Epidermal melanocyte (primary cell): ENCODE measurements around the gene ZNF500.
"Not testable (repeated sequence)": the region's sequence is repeated elsewhere in the genome, so short reads cannot be mapped to it uniquely, and the experiment has no call there.

Source experiments
- DNase-seq: peaks from one replicate; pipeline ENCODE4 v3.0.0; 2011; ENCODE audit warnings: low spot score; ENCODE audit not compliant: insufficient read length

ZNF500 gene

GRCh38 chr16:4796982-4797804 is 30.2 kb upstream of the ZNF500 start:
- DNase-seq, result no peak

DNA sequence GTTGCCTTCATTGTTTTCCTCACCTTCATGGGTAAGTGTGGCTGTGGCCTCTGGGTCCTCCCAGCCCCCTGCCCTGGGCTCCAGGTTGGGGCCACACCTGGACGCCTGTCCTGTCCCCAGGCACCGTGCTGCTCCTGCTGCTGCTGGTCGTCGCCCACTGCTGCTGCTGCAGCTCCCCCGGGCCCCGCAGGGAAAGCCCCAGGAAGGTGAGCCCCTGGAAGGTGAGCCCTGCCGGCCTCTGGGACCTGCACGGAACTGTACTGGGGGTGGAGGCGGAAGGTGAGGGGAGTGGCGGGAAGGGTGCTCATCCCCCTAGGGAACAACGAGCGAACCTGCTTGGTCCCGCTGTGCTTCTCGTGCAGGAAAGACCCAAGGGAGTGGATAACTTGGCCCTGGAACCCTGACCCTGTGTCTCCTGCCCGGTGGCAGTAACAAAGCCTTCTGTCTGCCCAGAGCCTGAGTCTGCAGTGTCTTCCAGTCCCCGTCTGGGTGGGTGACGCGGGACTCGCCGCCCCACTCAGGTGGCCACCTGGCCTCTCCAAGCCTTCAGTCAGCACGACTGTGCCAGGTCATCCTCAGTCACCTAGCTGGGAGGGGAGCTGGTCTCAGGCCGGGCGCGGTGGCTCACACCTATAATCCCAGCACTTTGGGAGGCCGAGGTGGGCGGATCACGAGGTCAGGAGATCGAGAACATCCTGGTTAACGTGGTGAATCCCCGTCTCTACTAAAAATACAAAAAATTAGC is 29.0 kb upstream of the ZNF500 start:
- DNase-seq, result no peak

DNA sequence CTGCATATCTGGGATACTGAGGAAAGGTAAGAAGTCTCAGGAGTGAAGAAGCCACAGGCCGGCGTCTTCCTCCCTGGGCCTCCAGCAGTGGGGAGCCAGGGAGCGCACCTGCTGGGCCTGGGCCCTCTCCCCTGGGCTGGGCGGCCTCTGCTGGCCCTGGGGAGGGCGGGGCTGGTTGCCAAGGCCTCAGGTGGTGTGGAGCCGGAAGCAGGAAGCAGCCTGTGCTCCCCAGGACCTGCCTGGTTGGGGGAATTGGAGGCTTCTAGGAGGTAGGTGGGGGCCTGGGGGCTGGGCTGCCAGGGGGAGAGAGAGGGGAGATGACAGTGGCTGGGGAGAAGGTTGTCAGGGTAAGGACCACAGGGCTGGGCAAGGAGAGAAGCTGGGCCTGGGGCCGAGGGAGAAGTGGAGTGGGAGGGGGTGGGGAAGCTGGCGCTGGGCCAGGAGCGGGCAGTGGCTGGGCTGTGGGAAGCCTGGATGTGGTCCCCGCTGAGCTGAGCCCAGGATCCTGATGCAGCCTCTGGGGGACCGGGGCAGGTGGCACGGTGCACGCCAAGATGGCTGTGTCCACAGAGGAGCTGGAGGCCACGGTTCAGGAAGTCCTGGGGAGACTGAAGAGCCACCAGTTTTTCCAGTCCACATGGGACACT is 28.3 kb upstream of the ZNF500 start, which contains the start of gene SMIM22:
SMIM22 (plus strand) TSS at position 189 of the 647 bp plus-strand sequence; CDS start at position 555, 366 bp downstream.
- DNase-seq, result no peak

- DNase-seq, result no peak
These were observed 26.1 kb upstream of the ZNF500 start for GRCh38 chr16:4792951-4793513.

- DNase-seq, result no peak
These were observed 23.9 kb upstream of the ZNF500 start for GRCh38 chr16:4790871-4791270.

- DNase-seq, result no peak
These were observed 23.3 kb upstream of the ZNF500 start for GRCh38 chr16:4790261-4790660.

- no peak for DNase-seq
These were observed 21.9 kb upstream of the ZNF500 start for GRCh38 chr16:4788910-4789309.

DNA sequence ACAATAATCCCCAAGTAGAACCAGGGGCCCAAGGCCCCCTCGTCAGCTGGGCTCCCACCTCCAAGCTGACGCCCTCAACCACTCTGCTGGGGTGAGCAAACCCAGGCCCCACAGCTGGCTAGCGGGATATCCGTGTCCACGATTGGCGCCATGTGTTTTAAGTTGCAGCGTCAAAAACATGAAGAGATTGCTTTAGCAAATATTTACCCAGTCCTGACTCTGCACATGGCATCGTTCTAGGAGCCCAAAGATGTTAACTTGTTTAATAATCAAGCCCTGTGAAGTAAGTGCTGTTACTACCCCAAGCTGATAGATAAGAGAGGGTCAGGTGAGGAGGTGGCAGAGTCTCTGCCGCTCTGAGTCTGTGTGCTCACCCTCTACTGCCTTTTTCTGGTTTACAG is 21.5 kb upstream of the ZNF500 start:
- no peak for DNase-seq

DNA sequence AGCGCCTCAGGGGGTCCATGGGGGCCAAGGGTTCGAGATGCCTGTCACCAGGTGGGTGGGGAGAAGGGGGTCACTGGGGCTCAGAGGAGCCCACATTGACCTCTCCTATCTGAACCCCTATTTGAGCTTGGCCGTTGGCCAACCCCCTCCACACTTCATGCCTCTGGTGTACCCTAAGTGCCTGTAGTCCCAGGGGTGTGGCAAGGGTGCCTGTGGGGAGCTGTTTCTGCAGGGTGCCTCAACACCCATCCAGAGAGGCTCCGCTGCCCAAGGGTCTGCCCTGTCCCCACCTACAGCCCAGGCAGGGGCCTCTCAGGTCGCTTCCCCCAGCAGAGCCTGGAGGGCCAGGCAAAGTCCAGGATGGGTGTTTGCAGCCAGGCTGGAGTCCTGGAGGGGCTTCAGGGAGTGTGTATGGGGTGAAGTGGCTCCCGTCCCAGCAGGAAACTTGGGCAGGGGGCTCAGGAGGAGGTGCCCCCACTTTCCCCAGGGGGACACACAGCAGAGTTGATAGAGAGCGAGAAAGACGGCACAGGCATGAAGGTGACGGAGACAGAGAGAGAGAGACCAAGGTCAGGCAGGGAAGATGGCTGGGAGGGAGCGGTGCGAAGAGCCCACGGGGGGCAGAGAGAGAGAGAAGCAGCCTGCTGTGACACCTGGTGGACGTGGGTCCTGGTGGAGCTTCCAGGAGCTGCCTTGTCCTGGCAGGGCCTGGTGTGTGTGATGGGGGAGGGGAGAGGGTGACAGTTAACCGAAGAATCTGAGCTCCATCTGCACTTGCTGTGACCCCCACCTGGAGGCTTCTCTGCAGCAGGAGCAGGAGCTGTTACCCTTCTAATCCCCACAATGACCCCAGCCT is 20.9 kb upstream of the ZNF500 start, which contains the start of gene SEPTIN12:
SEPTIN12 (minus strand) TSS at position 719 of the 856 bp plus-strand sequence; CDS start at position 19, 700 bp downstream.
- no peak for DNase-seq

- DNase-seq, result no peak
These were observed 20.1 kb upstream of the ZNF500 start for GRCh38 chr16:4787068-4787467.

GRCh38 chr16:4785758-4786433 is 18.9 kb upstream of the ZNF500 start:
- DNase-seq, result no peak

DNA sequence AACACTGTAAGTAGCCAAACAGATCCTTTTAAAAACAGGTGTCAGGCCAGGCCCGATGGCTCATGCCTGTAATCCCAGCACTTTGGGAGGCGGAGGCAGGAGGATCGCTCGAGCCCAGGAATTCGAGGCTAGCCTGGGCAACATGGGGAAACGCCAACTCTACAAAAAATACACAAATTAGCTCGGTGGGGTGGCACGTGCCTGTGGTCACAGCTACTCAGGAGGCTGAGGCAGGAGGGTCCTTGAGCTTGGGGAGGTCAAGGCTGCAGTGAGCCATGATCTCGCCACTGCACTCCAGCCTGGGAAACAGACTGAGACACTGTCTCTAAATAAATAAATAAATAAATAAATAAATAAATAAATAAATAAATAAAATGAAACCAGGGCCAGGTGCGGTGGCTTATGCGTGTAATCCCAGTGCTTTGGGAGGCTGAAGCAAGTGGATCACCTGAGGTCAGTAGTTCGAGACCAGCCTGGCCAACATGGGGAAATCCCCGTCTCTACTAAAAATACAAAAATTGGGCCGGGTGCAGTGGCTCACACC is 17.6 kb upstream of the ZNF500 start:
- not testable (repeated sequence) for DNase-seq

DNA sequence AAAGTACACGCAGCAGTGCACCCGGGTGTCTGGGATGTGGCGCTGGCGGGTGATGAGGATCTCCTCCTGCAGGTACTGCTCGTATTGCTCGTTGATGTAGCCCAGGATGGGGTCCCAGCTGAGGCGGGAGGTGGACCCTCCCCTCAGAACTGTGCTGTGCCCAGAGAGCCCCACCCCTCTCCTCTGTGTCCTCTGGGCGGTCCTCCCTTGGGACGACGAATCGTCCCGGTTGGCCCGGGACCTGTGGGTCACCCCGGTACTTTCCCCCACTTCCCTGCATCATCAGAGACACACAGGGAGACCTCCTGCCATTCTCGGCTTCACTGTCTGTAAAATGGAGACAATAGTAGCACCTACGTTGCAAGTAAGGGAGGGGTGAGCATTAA is 17.0 kb upstream of the ZNF500 start:
- DNase-seq, result no peak

- no peak for DNase-seq
These were observed 16.4 kb upstream of the ZNF500 start for GRCh38 chr16:4783251-4783950.

- DNase-seq, result no peak
These were observed 13.3 kb upstream of the ZNF500 start for GRCh38 chr16:4780235-4780634.

GRCh38 chr16:4778050-4778392 is 11.1 kb upstream of the ZNF500 start:
- DNase-seq, result no peak

GRCh38 chr16:4777339-4778049 is 10.5 kb upstream of the ZNF500 start:
- DNase-seq, result no peak

DNA sequence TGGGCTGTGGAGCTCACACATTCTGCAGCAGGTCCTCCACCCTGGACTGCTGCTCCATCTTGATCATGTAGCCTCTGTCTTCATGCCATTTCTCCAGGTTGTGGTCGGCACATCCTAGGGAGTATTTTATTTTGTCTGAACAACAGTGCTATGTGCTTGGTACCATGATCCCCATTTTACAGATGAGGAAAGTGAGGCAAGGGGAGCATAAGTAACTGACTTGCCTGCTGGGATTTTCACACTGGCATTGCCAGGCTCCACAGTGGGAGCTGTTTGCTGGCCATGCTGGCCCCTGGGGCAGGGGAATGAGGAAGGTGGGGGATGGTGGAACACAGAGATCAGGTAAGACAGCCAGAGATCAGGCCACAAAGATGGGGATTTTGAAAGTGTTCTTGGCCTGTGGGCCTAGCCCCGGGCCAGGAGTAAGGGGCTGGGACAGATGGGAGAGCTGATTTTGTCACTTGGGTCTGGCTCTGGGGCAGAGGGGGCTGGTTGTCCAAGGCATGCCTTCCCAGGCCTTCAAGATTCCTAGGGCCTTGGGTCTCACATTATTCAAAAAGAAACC is 9.3 kb upstream of the ZNF500 start:
- DNase-seq, result no peak
